Thoracic aorta (tissue), 2 donors: ENCODE results near the gene FAM3C. TPM values are rescaled to one million over a fixed set of nuclear protein-coding genes. Genes with fewer than 3 reads are reported as not detected.

Experiments used
- ATAC-seq: fragments of 150-250 bp; one replicate; pipeline ENCODE4 v1.8.0; 2017; ENCODE audit warnings: low read depth; ENCODE audit not compliant: insufficient number of reproducible peaks, low FRiP score
- DNase-seq: peaks from one replicate; pipeline ENCODE4 v3.0.0-alpha.2; 2020; ENCODE audit warnings: low spot score
- H3K27ac ChIP-seq, 2 donors: fragments of 200-600 bp; sonication (generic); 1 replicate in 1 of 2; 2 replicates in 1 of 2; pipeline ENCODE4 v1.5.1; 2016; ENCODE audit warnings: mild to moderate bottlenecking in 2 of 2, moderate library complexity in 2 of 2
- H3K27me3 ChIP-seq: fragments of 200-600 bp; sonication (generic); replicated peaks from 2 replicates; pipeline ENCODE4 v1.6.0; 2016; ENCODE audit warnings: mild to moderate bottlenecking; ENCODE audit not compliant: insufficient read depth
- H3K36me3 ChIP-seq: fragments of 200-600 bp; sonication (generic); one replicate; pipeline ENCODE4 v1.5.1; 2016
- H3K4me1 ChIP-seq, 2 donors: fragments of 200-600 bp; sonication (generic); 1 replicate in 1 of 2; 2 replicates in 1 of 2; pipeline versions ENCODE4 v1.5.1 to v1.6.0; 2016; ENCODE audit warnings: low read depth in 2 of 2, mild to moderate bottlenecking in 1 of 2; ENCODE audit not compliant: control insufficient read depth in 1 of 2
- H3K4me3 ChIP-seq: fragments of 200-600 bp; sonication (generic); 2 replicates; pipeline ENCODE4 v1.5.1; 2016; ENCODE audit warnings: mild to moderate bottlenecking
- H3K9me3 ChIP-seq: fragments of 200-600 bp; sonication (generic); 2 replicates; pipeline ENCODE4 v1.5.1; 2016
- total RNA-seq, 2 donors: library from RNA; depleted of rRNA; stranded (reverse); fragments of >200 nt; gene quantifications; one replicate each; pipeline versions ENCODE4 v1.1.0 to v1.2.3, GENCODE V29; 2016
- TF ChIP-seq, protein P1 (sequence below): fragments of 200-600 bp; sonication (generic); IDR thresholded peaks from one replicate; pipeline ENCODE4 v1.5.1; 2019; ENCODE audit warnings: antibody characterized with exemption

FAM3C gene
- total RNA-seq, 2 donors from 2014 or later = 38.9 to 50.2 TPM

- H3K36me3 ChIP-seq = no peaks in the 10 kb centered on the region
- TF ChIP-seq, protein P1, sequence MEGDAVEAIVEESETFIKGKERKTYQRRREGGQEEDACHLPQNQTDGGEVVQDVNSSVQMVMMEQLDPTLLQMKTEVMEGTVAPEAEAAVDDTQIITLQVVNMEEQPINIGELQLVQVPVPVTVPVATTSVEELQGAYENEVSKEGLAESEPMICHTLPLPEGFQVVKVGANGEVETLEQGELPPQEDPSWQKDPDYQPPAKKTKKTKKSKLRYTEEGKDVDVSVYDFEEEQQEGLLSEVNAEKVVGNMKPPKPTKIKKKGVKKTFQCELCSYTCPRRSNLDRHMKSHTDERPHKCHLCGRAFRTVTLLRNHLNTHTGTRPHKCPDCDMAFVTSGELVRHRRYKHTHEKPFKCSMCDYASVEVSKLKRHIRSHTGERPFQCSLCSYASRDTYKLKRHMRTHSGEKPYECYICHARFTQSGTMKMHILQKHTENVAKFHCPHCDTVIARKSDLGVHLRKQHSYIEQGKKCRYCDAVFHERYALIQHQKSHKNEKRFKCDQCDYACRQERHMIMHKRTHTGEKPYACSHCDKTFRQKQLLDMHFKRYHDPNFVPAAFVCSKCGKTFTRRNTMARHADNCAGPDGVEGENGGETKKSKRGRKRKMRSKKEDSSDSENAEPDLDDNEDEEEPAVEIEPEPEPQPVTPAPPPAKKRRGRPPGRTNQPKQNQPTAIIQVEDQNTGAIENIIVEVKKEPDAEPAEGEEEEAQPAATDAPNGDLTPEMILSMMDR = no peak
- no peaks in the 10 kb centered on the region for H3K27me3 ChIP-seq
- H3K27ac ChIP-seq = no peak overlapping the region
- no peaks in the 10 kb centered on the region for H3K9me3 ChIP-seq
- ATAC-seq = no peak
- peaks cover 7 to 9% of the 10 kb centered on the region in 2 donors for H3K4me1 ChIP-seq
- H3K4me3 ChIP-seq = no peak overlapping the region
- DNase-seq = no peak
Observed at GRCh38 chr7:121393005-121393366, 3.1 kb downstream of the FAM3C start.

GRCh38 chr7:121392277-121393004 lies 3.7 kb downstream of the FAM3C start:
- no peaks in the 10 kb centered on the region for H3K36me3 ChIP-seq
- ATAC-seq = no peak
- H3K27ac ChIP-seq = no peak overlapping the region
- DNase-seq = no peak
- H3K27me3 ChIP-seq = no peaks in the 10 kb centered on the region
- H3K9me3 ChIP-seq = no peaks in the 10 kb centered on the region
- H3K4me1 ChIP-seq = peaks cover 7 to 9% of the 10 kb centered on the region in 2 donors
- TF ChIP-seq, protein P1 = no peak
- H3K4me3 ChIP-seq = no peak overlapping the region

- DNase-seq (no peak), ATAC-seq (no peak)
- TF ChIP-seq, protein P1 = no peak
- H3K4me1 ChIP-seq = peaks cover 7 to 9% of the 10 kb centered on the region in 2 donors
- H3K4me3 ChIP-seq = no peak overlapping the region
- no peaks in the 10 kb centered on the region for H3K36me3 ChIP-seq
- no peaks in the 10 kb centered on the region for H3K27me3 ChIP-seq
- no peaks in the 10 kb centered on the region for H3K9me3 ChIP-seq
- H3K27ac ChIP-seq = no peak overlapping the region
Observed at GRCh38 chr7:121391686-121392085, 4.4 kb downstream of the FAM3C start.

- Histone ChIP-seq H3K27ac (no peak overlapping the region), H3K4me3 (no peak overlapping the region), H3K4me1 (peaks cover 9 to 10% of the 10 kb centered on the region in 2 donors), H3K9me3 (no peaks in the 10 kb centered on the region), H3K27me3 (no peaks in the 10 kb centered on the region), H3K36me3 (no peaks in the 10 kb centered on the region)
- ATAC-seq (no peak), DNase-seq (no peak)
- TF ChIP-seq, protein P1 = no peak
Observed at GRCh38 chr7:121390617-121391016, 5.5 kb downstream of the FAM3C start.

- Histone ChIP-seq H3K27me3 (no peaks in the 10 kb centered on the region), H3K36me3 (no peaks in the 10 kb centered on the region), H3K27ac (no peak overlapping the region), H3K4me3 (no peak overlapping the region), H3K4me1 (peaks cover 12 to 15% of the 10 kb centered on the region in 2 donors), H3K9me3 (no peaks in the 10 kb centered on the region)
- TF ChIP-seq, protein P1 = no peak
- no peak for ATAC-seq
- DNase-seq = no peak
Observed at GRCh38 chr7:121390109-121390508, 6.0 kb downstream of the FAM3C start.
